CD4-positive, alpha-beta T cell treated with Interferon gamma for 1 hour (primary cell): ENCODE results near the gene SDS.

Experiments
- DNase-seq: peaks from one replicate; pipeline ENCODE4 v3.0.0-alpha.2; 2020

SDS gene

GRCh38 chr12:113398346-113399290 is 5.1 kb downstream of the SDS start:
- no peak for DNase-seq

- no peak for DNase-seq
Observed at GRCh38 chr12:113397497-113398197, 6.0 kb downstream of the SDS start.

DNA sequence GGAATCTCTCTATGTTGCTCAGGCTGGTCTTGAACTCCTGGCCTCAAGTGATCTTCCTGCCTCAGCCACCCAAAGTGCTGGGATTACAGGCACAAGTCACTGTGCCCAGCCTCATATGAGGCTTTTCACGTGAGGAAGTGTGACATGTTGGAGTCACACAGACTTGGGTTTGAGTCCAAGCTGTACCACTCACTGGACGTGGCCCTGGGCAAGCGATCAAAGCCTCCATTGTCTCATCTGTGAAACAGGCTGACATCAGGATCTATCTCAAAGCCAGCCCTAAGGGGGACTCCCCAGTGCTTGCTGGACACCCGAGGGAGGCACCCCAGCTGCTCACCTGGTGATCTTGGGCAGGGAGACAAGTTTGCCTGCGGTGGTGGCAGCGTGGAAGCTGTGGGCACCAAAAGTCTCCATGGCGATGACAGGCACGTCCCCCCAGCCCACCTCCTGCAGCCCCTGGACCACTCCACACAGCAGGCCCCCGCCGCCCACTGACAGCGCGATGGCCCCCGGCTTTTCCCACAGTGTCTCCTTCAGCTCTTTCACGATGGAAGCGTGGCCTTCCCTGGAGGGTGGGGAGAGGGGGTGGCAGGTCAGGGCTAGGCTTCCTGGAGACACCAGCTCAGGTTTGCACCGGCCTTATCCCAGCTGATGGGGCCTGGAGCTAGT is 6.7 kb downstream of the SDS start:
- no peak for DNase-seq

GRCh38 chr12:113396200-113396599 is 7.5 kb downstream of the SDS start:
- no peak for DNase-seq

DNA sequence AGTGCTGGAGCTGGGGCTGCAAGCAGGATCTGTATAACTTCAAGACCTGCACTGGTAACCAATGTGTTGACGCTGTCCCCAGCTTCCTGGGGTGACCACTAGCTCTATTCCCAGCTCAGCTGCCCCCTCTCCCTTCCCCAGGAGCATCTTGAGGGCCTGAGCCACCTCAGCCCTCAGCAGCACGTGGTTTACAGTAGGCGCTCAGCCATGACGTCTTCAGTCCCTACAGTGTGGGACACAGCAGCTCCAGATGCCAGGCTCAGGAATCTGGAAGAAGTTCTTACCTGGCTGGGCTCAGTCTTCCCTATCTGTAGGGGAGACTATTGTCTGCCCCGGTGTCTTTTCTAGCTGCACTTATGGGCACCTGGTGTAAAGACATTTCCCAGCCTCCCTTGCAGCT is 8.6 kb downstream of the SDS start:
- no peak for DNase-seq

GRCh38 chr12:113393749-113394148 is 9.9 kb downstream of the SDS start:
- DNase-seq = no peak

GRCh38 chr12:113392988-113393579 is 10.6 kb downstream of the SDS start:
- no peak for DNase-seq

- DNase-seq = no peak
Observed at GRCh38 chr12:113392520-113392919, 11.2 kb downstream of the SDS start.

DNA sequence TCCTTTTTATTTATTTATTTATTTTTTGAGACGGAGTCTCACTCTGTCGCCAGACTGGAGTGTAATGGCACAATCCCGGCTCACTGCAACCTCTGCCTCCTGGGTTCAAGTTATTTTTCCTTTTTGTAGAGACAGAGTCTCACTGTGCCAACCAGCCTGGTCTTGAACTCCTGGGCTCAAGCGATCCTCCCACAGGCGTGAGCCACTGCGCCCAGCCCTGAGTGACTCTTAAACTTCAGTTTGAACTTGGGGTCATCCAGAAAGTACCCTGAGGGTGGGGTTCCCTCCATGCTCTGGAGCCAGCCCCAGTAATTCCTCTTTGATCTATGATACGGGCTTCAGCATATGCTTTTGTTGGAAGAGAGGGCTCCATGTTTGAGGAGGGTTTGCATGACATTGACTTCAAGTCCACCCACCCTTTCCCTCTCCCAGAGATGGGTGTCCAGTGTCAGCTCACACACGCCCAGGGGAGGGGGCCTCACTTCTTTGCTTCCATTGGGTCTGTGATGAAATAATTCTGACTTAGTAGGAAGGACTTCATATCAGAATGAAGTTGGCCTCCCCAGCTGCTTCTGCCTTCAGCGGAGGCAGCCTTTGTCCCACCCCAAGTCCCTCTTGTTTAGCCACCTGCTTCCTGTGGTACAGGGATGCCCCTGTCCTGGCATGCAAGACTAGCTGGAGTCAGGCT is 11.9 kb downstream of the SDS start:
- DNase-seq = no peak

- DNase-seq = no peak
Observed at GRCh38 chr12:113391145-113391544, 12.5 kb downstream of the SDS start.

DNA sequence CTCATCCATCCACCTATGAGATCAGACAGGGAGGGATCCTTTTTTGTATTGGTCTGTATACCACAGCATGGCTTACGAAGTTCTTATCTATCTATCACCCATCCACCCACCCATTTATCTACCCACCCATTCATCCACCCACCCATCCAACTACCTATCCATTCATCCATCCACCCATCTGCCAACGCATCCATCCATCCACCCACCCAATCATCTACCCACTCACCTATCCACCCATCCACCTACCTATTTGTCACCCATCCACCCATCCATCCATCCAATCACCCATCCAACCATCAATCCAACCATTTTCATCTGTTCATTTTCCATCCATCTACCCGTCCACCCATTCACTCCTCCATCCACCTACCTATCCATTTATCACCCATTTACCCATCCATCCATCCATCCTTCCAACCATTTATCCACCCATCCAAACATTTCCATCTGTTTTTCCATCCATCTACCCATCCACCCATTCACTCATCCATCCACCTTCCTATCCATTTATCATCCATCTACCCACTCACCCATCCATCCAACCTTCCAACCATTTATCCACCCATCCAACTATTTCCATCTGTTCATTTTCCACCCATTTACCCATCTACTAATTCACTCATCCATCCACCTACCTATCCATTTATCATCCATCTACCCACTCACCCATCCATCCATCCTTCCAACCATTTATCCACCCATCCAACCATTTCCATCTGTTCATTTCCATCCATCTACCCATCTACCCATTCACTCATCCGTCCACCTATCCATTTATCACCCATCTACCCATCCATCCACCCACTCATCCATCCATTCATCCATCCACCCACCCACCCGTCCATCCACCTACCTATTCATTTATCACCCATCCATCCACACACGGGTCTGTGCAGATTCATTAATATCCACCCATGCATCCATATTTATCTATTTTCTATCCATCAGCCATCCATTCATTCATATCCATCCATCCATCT is 13.3 kb downstream of the SDS start:
- no peak for DNase-seq

GRCh38 chr12:113388351-113388750 is 15.3 kb downstream of the SDS start:
- no peak for DNase-seq

GRCh38 chr12:113387631-113388030 is 16.1 kb downstream of the SDS start:
- DNase-seq = no peak

GRCh38 chr12:113386866-113387566 is 16.7 kb downstream of the SDS start:
- no peak for DNase-seq

- no peak for DNase-seq
Observed at GRCh38 chr12:113385282-113385882, 18.3 kb downstream of the SDS start.

- DNase-seq = no peak
Observed at GRCh38 chr12:113384778-113385177, 18.9 kb downstream of the SDS start.

DNA sequence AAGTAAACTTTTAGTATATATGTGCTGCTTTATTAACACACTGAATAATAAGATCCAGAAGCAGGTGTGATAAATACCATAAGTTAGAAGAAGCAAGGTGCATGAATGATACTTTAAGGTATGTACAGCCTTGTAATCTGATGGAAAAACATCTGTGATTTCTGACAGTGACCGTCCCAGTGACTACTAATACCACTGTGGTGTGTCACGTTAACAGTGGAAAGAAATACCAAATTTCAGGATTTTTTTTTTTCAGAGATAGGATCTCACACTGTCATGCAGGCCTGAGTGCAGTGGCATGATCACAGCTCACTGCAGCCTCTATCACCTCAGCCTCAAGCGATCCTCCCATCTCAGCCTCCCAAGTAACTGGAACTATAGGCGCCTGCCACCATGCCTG is 21.5 kb downstream of the SDS start:
- DNase-seq = no peak

DNA sequence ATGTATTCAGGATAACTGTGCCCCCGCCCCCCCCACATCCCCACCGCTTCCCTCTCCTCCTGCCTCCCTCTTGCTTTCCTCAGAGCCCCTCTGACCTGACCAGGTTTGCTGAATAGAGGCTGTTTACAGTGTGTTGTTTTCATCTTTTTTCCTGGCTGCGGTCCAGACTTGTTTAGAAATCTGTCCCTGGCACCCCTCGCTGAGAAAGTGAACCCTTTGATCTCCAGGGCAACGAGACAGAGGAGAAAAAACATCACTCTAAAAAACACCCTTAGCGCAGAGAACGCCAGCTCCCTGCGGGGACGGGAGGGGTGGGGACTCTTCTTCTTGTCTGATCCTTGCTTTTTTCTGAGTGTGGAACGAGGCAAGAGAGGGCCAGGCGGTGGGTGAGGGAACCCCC is 22.5 kb downstream of the SDS start:
- DNase-seq = no peak

DNA sequence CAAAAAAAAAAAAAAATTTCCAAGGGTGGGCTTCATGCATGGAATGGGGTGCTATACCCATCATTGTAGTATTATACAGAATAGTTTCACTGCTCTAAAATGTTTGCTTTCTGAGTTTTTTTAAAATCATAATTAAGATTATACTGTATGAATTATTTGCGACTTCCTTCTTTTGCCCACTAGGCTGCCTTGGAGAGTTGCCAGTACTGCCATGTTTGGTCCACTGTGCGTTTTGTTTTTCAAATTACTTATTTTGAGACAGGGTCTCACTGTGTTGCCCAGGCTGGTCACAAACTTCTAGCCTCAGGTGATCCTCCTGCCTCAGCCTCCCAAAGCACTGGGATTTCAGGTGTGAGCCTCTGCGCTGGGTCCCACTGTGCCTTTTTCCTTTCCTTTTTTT is 25.4 kb downstream of the SDS start:
- no peak for DNase-seq

DNA sequence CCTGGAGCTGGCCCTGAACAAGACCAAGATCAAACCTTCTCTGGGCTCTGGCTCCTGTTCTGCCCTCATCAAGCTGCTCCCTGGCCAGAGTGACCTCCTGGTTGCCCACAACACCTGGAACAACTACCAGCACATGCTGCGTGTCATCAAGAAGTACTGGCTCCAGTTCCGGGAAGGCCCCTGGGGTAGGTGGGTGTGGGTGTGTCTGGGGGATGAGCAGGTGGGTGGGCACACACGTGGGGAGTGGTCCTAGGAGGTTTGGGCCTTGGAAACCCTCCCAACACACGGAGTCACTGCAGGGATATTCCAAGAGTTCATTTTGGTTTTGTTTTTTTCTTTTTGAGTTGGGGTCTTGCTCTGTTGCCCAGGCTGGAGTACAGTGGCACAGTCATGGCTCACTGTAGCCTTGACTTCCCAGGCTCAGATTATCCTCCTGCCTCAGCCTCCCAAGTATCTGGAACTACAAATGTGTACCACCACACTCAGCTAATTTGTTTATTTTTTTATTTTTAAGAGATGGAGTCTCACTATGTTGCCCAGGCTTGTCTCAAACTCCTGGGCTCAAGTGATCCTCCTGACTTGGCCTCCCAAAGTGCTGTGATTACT is 28.8 kb downstream of the SDS start:
- no peak for DNase-seq
